Measurements from ENCODE around the gene LMAN2L. TPM values are rescaled to one million over a fixed set of nuclear protein-coding genes. Genes with fewer than 3 reads are reported as not detected.

The LMAN2L gene
- total RNA-seq, 4 donors from 2014 or later, result 17.2 to 21.5 (median 19.1) TPM

DNA sequence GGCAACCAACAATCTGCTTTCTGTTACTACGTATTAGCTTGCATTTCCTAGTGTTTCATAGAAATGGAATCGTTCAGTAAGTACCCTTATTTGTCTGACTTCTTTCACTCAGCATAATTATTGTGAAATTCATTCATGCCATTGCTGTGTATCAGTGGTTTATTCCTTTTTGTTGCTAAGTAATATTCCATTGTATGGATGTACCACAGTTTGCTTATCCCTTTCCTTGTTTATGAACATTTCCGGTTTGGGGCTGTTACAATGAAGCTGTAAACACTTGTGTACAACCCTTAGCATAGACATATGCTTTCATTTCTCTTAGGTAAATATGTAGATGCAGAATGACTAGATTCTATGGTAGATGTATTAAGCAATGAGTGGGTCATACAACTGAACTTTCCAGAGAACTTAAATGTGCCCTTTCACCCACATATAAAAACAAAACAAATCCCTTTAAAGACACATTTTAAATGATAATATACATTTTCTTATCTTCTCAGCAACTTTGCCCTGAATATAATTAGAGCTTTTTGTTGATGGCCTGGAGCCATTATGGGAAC, 75.4 kb downstream of the LMAN2L start:
- no peak for DNase-seq (ENCODE audit: low spot score in 2 of 2)
- 91 to 92% methylated on average over 3 of the region's 3 CpGs for WGBS, 2 donors
- intact Hi-C loops (cut with DNase I; ENCODE audit: low total_unique reads), result no loop called here
- TF ChIP-seq POLR2A (IDR thresholded peaks at IDR 0.05), result no peak
- TF ChIP-seq, protein P1, sequence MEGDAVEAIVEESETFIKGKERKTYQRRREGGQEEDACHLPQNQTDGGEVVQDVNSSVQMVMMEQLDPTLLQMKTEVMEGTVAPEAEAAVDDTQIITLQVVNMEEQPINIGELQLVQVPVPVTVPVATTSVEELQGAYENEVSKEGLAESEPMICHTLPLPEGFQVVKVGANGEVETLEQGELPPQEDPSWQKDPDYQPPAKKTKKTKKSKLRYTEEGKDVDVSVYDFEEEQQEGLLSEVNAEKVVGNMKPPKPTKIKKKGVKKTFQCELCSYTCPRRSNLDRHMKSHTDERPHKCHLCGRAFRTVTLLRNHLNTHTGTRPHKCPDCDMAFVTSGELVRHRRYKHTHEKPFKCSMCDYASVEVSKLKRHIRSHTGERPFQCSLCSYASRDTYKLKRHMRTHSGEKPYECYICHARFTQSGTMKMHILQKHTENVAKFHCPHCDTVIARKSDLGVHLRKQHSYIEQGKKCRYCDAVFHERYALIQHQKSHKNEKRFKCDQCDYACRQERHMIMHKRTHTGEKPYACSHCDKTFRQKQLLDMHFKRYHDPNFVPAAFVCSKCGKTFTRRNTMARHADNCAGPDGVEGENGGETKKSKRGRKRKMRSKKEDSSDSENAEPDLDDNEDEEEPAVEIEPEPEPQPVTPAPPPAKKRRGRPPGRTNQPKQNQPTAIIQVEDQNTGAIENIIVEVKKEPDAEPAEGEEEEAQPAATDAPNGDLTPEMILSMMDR (IDR thresholded peaks at IDR 0.05), result no peak
- no peak overlapping the region for H3K4me3 ChIP-seq (ENCODE audit: low read depth, poor library complexity, severe bottlenecking)

- TF ChIP-seq, protein P1 (IDR thresholded peaks at IDR 0.05), result no peak
- TF ChIP-seq POLR2A (IDR thresholded peaks at IDR 0.05), result no peak
- no peak for DNase-seq (ENCODE audit: low spot score in 2 of 2)
- intact Hi-C loops (cut with DNase I; ENCODE audit: low total_unique reads), result no loop called here
- WGBS, 2 donors, result 85 to 88% methylated on average over 7 of the region's 7 CpGs
- no peak overlapping the region for H3K4me3 ChIP-seq (ENCODE audit: low read depth, poor library complexity, severe bottlenecking)
These were observed 76.0 kb downstream of the LMAN2L start for GRCh38 chr2:96663829-96664228.

DNA sequence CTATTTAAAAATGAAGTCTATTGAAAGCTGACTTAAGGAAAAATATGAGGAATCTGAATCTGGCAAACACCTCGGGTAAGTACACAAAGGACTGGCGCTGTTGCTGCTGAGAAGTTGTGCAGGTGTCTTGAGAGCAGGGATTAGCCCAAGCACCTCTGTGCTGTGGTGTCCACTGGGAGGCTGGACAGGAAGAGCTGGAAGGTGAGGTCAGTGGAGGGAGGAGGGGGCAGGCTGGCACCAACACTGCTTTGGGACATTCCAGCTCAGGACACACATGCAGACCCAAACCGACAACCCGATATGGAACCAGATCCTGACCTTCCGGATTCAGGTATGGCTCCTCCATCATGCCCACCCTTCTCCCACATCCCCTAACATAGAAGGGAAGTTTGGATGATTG, 76.7 kb downstream of the LMAN2L start:
- intact Hi-C loops (cut with DNase I; ENCODE audit: low total_unique reads), result no loop called here
- no peak for DNase-seq (ENCODE audit: low spot score in 2 of 2)
- WGBS, 2 donors, result 86 to 87% methylated on average over 5 of the region's 5 CpGs
- no peak for TF ChIP-seq POLR2A (IDR thresholded peaks at IDR 0.05)
- H3K4me3 ChIP-seq (ENCODE audit: low read depth, poor library complexity, severe bottlenecking), result no peak overlapping the region

- intact Hi-C loops (cut with DNase I; ENCODE audit: low total_unique reads), result no loop called here
- no peak for DNase-seq (ENCODE audit: low spot score in 2 of 2)
- TF ChIP-seq, protein P1 (IDR thresholded peaks at IDR 0.05), result no peak
- no peak for TF ChIP-seq POLR2A (IDR thresholded peaks at IDR 0.05)
- WGBS, 2 donors, result 88 to 89% methylated on average over 9 of the region's 9 CpGs
- H3K4me3 ChIP-seq (ENCODE audit: low read depth, poor library complexity, severe bottlenecking), result no peak overlapping the region
These were observed 77.5 kb downstream of the LMAN2L start for GRCh38 chr2:96662360-96662759.

- H3K4me3 ChIP-seq (ENCODE audit: low read depth, poor library complexity, severe bottlenecking), result no peak overlapping the region
- TF ChIP-seq POLR2A (IDR thresholded peaks at IDR 0.05), result no peak
- TF ChIP-seq, protein P1 (IDR thresholded peaks at IDR 0.05), result no peak
- intact Hi-C loops (cut with DNase I; ENCODE audit: low total_unique reads), result no loop called here
- WGBS, 2 donors, result 93 to 99% methylated on average over 6 of the region's 6 CpGs
- no peak for DNase-seq (ENCODE audit: low spot score in 2 of 2)
These were observed 78.5 kb downstream of the LMAN2L start for GRCh38 chr2:96661324-96661723.

DNA sequence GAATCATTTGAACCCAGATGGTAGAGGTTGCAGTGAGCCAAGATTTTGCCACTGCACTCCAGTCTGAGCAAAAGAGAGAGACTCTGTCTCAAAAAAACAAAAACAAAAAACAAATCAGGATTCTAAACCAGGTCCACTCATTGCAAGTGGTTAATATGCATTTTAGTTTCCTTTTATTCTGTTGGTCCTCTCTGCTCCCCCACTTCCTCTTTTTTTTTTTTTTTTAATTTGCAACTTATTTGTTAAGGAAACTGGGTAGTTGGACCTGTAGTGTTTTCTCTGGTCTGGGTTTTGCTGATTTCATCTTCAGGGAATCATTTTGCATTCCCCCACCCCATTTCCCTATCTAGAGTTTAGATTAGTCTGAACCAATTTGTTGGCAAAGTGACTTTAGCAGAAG, 83.3 kb downstream of the LMAN2L start:
- intact Hi-C loops (cut with DNase I; ENCODE audit: low total_unique reads), result no loop called here
- DNase-seq (ENCODE audit: low spot score in 2 of 2), result no peak
- H3K4me3 ChIP-seq (ENCODE audit: low read depth, poor library complexity, severe bottlenecking), result no peak overlapping the region
- no peak for TF ChIP-seq POLR2A (IDR thresholded peaks at IDR 0.05)
- TF ChIP-seq, protein P1 (IDR thresholded peaks at IDR 0.05), result no peak

Other genes starting within 250 kb of the LMAN2L start
- 1 to 10 TPM in 2 of 4 donors, under 1 TPM in 2; 0.57 to 3.0 (median 1.7) TPM for gene NEURL3, start 234.7 kb downstream of the LMAN2L start, total RNA-seq
- gene ARID5A, start 203.3 kb downstream of the LMAN2L start, total RNA-seq, result 10 to 100 TPM; 12.0 to 23.0 (median 19.7) TPM
- 10 to 100 TPM; 20.1 to 39.6 (median 36.0) TPM for gene KANSL3, start 101.8 kb downstream of the LMAN2L start, total RNA-seq
- not detected for gene FER1L5, start 97.3 kb downstream of the LMAN2L start, total RNA-seq
- gene CNNM4, start 20.8 kb upstream of the LMAN2L start, total RNA-seq, result 10 to 100 TPM; 17.4 to 29.1 (median 22.2) TPM
- 10 to 100 TPM; 15.4 to 30.0 (median 18.8) TPM for gene CNNM3, start 76.2 kb upstream of the LMAN2L start, total RNA-seq
- gene ANKRD23, start 104.0 kb upstream of the LMAN2L start, total RNA-seq, result 10 to 100 TPM in 1 of 4 donors, 1 to 10 TPM in 3; 4.9 to 12.4 (median 8.8) TPM
- gene ANKRD39, start 118.0 kb upstream of the LMAN2L start, total RNA-seq, result 10 to 100 TPM in 3 of 4 donors, 1 to 10 TPM in 1; 7.6 to 15.3 (median 14.4) TPM
- 10 to 100 TPM; 23.5 to 42.7 (median 30.2) TPM for gene SEMA4C, start 130.0 kb upstream of the LMAN2L start, total RNA-seq
- gene FAM178B, start 246.5 kb upstream of the LMAN2L start, total RNA-seq, result 1 to 10 TPM in 3 of 4 donors, not detected in 1; 1.4 to 2.8 (median 2.8) TPM